GM18867 (cell line): Measurements from ENCODE around the gene MRPL11.
"Not testable (repeated sequence)": the region's sequence is repeated elsewhere in the genome, so short reads cannot be mapped to it uniquely, and the experiment has no call there.

ENCODE experiments used
- ATAC-seq: cut with Tn5 transposase; IDR thresholded peaks from one replicate; pipeline ENCODE4 v1.9.1; 2021; ENCODE audit warnings: mild to moderate bottlenecking, moderate library complexity; ENCODE audit not compliant: unreplicated experiment

Gene MRPL11

GRCh38 chr11:66467756-66468155 is 29.1 kb upstream of the MRPL11 start:
- ATAC-seq, result no peak

DNA sequence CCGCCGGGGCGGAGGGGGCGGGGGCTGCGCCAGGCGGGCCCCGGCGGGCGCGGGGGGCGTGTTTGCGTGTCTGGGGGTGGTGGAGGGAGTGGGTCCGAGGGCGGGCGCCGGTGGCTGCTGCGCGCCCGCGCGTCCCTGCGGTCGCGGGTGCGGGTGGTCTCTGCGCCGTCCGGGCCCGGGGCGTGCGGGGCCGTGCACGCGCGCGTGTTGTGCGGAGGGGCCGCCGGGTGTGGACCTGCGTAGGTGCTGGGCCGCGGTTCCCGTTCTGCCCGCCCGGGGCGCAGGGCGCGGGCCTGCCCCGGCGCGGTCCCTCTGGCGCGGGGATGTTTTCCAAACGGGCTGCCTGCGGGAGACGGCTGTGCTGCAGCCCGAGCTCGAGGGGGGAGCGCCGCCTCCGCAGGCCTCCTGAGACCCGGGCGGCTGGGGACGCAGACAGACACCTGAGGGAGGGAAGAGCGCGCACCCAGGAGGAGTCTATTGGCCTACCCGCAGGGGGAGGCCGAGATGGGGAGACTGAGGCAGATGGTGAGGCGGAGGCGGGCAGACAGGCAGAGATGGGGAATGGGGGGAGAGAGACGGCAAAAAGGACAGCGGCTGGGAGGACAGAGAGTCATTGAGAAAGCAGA is 28.5 kb upstream of the MRPL11 start:
- ATAC-seq, result peak; percentile 36

- ATAC-seq, result peak; percentile 82
Measured at GRCh38 chr11:66466225-66467033, 27.8 kb upstream of the MRPL11 start, which contains the start of gene PELI3. Gene PELI3, plus strand, starts transcription at chr11:66466905. Its CDS starts 1,224 bp downstream, at chr11:66468129.

DNA sequence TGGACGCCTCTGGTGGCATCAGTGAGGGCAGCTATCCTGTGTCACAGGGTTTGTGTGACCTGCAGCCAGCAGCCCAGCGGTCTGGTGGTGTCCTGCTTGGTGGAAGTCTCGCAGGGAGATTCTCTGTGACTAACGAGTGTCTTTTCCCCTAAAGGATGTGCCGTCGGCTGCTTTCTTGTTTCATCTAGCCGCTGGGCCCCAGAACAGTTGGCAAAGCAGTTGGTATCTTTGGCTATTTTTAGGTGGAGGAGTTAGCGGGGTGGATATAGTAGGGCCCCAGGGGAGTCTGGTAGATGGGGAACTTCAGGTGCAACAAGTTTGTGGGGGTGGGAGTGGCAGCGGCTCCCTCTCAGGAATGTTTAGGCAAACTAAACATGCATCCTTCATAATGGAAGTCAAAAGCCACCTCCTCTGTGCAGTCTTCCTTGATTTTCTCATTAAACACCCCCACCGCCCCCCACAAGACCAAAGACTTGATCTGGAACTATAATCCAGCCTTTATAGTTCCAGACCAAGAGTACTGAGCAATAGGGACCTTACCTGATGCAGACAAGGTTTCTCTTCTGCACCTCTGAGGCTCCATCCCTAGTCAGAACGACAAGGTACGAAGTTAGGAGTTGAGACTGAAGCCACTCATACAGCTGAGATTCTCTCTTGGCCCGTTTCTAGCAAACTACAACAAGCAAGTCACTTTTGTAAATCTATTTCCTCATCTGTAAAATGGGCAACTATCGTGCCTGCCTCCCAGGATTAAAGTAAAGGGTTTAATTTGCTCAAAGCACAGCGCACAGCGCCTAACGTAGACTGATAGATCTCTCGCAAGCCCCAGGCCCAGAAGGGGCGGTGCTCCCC is 27.0 kb upstream of the MRPL11 start:
- ATAC-seq, result no peak

GRCh38 chr11:66464916-66465315 is 26.3 kb upstream of the MRPL11 start:
- no peak for ATAC-seq

DNA sequence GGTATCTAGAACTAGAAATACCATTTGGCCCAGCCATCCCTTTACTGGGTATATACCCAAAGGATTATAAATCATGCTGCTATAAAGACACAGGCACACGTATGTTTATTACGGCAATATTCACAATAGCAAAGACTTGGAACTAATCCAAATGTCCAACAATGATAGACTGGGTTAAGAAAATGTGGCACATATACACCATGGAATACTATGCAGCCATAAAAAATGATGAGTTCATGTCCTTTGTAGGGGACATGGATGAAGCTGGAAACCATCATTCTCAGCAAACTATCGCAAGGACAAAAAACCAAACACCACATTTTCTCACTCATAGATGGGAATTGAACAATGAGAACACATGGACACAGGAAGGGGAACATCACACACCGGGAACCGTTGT is 25.5 kb upstream of the MRPL11 start:
- ATAC-seq, result not testable (repeated sequence)

DNA sequence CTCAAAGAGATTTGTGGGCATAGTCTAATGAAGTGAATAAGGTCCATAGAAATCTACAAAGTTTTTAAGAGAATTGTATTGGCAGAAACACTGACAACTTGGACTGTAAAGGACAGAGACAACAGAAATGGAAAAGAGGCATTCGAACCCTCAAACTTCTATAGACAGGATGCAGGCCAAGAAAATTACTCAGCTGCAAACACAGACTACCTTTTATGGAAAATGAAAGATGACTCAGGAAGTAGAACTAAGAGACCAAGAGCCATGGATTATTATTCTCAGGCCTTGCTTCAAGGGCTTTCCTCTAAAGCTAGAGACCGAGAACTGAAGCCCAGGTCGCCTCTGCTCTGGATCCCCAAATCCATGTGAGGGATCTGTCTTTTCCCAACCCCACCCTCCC is 24.3 kb upstream of the MRPL11 start:
- no peak for ATAC-seq

GRCh38 chr11:66462010-66462409 is 23.4 kb upstream of the MRPL11 start:
- ATAC-seq, result no peak

- ATAC-seq, result no peak
Measured at GRCh38 chr11:66459138-66459778, 20.6 kb upstream of the MRPL11 start.

DNA sequence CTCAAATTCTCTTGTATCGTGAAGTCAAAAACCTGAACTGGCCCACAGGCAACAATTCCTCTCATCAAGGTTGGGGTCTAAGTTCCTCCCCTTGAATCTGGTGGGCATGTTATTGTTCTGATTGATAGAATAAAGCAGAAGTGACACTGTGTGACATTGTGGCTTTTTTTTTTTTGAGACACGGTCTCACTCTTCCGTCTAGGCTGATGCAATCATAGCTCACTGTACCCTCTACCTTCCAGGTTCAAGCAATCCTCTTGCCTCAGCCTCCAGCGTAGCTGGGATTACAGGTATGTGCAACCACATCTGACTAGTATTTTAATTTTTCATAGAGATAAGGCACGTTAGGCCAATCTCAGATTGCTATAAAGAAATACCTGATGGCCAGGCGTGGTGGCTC is 19.2 kb upstream of the MRPL11 start:
- ATAC-seq, result no peak

- no peak for ATAC-seq
Measured at GRCh38 chr11:66454828-66455227, 16.2 kb upstream of the MRPL11 start.

- ATAC-seq, result no peak
Measured at GRCh38 chr11:66454247-66454646, 15.6 kb upstream of the MRPL11 start.

DNA sequence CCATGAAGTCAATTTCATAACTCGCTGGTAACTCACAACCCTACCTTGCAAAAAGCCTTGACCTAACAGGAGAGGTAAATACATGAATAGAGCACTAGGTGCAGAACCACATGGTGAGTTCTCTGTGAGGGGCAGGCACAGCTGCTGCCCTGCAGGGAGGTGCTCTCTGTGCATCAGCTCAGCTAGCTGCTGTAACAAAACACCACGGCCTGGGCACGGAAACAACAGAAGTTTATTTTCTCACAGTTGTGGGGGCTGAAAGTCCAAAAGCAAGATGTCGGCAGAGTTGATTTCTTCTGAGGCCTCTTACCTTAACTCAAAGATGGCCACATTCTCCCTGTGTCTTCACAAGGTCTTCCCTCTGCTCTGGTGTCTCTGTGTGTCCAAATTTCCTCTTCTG is 13.0 kb upstream of the MRPL11 start:
- no peak for ATAC-seq

- ATAC-seq, result no peak
Measured at GRCh38 chr11:66450560-66450959, 11.9 kb upstream of the MRPL11 start.

GRCh38 chr11:66448523-66448922 is 9.9 kb upstream of the MRPL11 start:
- ATAC-seq, result no peak

DNA sequence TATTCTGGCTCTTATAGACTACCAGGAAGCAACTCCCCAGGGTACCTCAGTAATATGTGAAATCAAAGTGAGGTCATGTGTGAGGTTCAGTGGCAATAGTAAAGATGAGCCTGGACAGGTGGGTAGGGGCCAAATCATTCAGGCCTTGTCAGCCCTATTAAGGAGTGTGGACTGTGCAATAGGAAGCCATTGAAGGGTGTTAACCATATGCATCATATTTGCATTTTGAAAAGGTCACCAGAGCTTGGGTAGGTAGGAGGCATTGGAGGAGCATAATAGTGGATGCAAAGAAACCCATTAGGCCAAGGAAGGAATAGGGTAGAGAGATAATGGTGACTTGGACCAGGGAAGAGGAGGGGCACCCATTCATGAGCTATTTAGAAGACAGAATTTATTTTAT is 8.4 kb upstream of the MRPL11 start:
- ATAC-seq, result no peak

- ATAC-seq, result no peak
Measured at GRCh38 chr11:66443602-66444001, 5.0 kb upstream of the MRPL11 start.

DNA sequence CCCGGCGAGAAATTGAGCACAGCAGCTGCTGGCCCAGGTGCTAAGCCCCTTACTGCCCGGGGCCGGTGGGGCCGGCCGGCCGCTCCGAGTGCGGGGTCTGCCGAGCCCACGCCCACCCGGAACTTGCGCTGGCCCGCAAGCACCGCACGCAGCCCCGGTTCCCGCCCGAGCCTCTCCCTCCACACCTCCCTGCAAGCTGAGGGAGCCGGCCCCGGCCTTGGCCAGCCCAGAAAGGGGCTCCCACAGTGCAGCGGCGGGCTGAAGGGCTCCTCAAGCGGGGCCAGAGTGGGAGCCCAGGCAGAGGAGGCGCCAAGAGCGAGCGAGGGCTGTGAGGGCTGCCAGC is 2.3 kb upstream of the MRPL11 start:
- not testable (repeated sequence) for ATAC-seq

GRCh38 chr11:66440101-66440939 is 1.7 kb upstream of the MRPL11 start:
- ATAC-seq, result not testable (repeated sequence)

GRCh38 chr11:66437979-66438503 is 607 bp downstream of the MRPL11 start:
- no peak for ATAC-seq
